ENCODE results near the gene PNMA6A.
"Not testable (repeated sequence)": the region's sequence is repeated elsewhere in the genome, so short reads cannot be mapped to it uniquely, and the experiment has no call there.

The PNMA6A gene

DNA sequence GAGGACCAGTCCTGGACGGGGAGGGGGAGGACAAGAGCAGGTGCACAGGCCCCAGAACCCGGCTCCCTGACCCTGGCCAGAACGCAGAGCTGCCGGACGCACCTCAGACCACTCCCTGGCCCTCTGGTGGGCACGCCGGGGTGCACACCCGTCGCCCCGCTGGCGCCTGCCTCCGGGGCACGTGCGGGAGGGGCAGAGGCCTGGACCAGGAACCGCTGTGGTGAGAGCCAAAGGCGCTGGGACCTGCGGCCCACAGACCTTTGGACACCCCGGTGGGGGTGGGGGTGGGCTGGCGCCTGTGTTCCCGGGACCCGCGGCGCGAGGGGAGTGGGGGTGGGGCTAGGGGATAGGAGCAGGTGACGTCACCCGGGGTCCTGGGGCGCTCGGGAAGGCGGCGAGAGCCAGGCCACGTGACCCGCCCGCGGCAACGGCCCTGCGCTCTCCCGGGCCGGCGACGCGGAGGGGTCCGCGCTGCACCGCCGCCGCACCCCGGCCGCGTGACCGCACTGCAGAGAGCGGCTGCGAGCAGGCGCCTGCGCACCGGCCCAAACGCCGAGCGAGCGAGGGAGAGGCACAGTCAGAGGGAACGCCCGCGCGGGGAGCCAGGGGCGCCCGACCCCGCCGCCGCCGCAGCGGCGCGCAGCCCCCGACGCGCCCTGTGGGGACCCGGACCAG lies at the start of gene PNMA6A:
TSS of gene PNMA6A (plus strand) at position 546 of the 675 bp plus-strand sequence. CDS start 609 bp downstream, outside the sequence.
- not testable (repeated sequence) for DNase-seq (ENCODE audit: low read depth, low spot score)

DNA sequence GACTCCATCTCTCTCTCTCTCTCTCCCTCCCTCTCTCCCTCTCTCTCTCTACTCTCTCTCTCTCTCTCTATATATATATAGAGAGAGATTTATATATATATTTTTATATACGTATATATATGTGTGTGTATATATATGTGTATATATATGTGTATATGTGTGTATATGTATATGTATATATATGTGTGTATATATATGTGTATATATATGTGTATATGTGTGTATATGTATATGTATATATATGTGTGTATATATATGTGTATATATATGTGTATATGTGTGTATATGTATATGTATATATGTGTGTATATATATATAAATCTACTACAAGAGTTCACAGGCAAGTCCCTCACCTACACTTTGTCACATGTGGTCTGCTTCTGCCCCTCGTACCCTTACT lies 45.8 kb upstream of the PNMA6A start:
- not testable (repeated sequence) for DNase-seq (ENCODE audit: low read depth, low spot score)

DNA sequence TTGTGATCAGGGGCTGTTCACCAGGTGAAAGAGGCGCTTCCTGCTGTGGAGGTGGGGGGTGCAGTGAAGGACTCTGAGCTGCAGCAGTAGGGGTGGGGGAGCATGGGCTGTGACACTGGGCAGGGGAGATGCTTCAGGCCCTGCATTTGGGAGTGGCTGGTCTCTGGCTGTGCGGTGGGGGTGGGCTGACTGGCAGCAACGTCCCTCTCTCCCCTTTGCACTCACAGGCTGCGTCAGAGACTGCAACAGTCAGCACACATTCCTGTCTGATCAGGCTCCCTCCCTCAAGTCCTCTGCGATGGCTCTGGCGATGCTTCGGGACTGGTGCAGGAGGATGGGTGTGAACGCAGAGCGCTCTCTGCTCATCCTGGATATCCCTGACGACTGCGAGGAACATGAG lies 43.8 kb upstream of the PNMA6A start:
- DNase-seq (ENCODE audit: low read depth, low spot score): not testable (repeated sequence)

DNA sequence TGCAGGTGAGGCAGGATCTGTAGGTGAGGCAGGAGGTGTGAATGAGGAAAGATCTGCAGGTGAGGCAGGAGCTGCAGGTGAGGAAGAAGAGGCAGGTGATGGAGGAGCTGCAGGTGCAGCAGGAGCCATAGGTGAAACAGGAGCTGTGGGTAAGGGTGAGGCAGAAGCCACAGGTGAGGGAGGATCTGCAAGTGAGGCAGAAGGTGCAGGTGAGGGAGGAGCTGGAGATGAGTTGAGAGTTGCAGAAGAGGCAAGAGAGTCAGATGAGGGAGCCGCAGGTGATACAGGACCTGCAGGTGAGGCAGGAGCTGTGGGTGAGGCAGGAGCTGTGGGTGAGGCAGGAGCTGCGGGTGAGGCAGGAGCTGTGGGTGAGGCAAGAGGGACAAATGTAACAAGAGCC lies 43.1 kb upstream of the PNMA6A start:
- no peak for DNase-seq (ENCODE audit: low read depth, low spot score)

DNA sequence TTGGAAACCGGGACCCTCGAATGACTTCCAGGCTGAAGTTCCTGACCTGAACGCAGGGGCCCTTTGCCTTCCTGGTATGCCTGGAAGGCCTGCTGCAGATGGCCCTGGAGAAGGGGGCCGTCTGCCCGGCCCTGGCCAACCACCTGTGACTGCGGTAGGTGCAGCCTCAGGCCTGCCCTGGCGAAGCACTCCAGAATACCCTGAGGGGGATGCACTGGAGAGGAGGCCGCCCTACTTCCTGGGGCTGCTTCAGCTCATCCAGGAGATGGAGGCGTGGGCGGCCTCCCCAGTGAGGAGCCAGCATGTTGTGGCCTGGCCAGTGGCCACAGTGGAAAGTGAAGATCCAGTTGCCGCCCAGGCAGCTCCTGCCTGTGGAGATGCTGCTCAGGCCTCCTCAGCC lies 42.4 kb upstream of the PNMA6A start:
- no peak for DNase-seq (ENCODE audit: low read depth, low spot score)

DNA sequence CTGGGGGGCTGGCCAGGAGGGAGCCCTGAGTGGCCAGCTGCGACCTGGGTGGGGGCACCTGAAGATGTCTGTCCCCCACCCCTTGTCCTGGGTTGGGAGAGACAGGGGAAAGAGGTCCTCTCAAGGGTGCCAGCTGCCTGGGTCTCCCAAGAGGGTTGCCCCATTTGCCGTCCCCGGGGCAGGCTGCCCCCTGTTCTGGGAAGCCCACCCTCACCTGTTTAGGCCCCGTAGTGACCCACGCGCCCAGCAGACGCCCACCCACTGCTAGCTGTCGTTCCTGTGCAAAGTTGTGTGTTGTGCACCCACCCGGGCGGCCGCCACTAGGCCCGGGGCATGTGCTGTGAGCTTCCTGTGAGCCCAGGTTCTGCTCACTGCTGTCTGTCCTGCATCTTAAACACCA lies 41.5 kb upstream of the PNMA6A start:
- DNase-seq (ENCODE audit: low read depth, low spot score): no peak

DNA sequence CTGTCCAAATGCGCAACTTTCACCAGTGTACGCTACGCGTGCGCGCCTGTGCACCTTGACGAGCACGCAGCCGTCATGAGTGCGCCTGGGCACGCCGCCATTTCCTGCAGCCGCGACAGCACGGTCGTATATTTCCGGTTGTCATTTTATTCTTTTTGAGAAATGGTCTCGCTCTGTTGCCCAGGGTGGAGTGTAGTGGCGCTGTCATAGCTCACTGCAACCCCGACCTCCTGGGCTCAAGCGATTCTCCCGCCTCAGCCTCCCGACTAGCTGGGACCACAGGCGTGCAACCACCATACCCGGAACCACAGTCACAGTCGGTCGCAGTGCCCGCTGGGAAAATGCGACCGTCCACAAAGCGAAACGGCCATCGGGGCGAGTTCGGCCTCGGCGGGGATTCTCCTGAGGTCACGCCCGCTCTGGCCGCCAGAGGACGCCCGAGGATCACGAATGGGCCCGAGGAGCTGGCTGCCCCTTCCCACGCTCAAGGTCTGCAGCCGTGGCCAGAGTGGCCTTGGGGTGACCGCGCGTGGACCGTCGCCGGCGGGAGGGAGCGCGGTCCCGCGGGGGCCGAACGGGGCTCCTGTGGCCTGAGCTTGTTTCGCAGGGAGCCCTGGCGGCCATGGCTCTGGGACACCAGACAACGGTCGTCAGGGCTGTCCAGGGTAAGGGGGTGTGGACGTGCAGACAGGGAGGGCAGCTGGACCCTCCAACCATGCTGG lies 39.7 kb upstream of the PNMA6A start:
- DNase-seq (ENCODE audit: low read depth, low spot score): peak; percentile 1

DNA sequence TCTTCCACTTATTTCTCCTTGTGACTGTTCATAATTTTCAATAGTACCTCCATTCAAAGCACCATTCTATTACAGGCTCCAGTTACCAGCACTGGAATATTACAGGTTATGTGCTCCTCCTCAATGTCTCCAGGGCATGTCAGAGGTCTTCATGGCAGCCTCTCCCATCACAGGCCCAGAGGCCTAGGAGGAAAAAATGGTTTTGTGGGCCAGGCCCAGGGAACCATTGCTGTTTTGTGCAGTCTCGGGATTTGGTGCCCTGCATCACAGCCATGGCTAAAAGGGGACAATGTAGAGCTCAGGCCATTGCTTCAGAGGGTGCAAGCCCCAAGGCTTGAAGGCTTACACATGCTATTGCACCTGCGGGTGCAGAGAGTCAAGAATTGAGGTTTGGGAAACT lies 23.2 kb upstream of the PNMA6A start:
- DNase-seq (ENCODE audit: low read depth, low spot score): no peak

DNA sequence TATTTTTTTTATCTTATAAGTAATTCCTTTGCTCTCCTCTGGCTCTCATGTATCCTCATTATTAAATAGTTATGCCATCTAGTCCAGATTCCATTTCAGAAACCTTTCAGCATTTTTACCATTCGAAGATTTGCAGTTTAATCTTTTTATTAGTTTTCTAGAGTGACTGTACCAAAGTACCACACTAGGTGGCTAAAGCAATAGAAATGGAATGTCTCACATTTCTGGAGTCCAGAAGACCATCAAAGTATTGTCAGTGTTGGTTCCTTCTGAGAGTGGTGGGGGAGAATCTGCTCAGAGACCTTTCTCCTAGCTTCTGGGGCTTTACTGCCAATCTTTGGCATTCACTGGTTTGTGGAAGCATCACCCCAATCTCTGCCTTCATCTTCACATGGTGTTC lies 19.7 kb upstream of the PNMA6A start:
- DNase-seq (ENCODE audit: low read depth, low spot score): no peak

DNA sequence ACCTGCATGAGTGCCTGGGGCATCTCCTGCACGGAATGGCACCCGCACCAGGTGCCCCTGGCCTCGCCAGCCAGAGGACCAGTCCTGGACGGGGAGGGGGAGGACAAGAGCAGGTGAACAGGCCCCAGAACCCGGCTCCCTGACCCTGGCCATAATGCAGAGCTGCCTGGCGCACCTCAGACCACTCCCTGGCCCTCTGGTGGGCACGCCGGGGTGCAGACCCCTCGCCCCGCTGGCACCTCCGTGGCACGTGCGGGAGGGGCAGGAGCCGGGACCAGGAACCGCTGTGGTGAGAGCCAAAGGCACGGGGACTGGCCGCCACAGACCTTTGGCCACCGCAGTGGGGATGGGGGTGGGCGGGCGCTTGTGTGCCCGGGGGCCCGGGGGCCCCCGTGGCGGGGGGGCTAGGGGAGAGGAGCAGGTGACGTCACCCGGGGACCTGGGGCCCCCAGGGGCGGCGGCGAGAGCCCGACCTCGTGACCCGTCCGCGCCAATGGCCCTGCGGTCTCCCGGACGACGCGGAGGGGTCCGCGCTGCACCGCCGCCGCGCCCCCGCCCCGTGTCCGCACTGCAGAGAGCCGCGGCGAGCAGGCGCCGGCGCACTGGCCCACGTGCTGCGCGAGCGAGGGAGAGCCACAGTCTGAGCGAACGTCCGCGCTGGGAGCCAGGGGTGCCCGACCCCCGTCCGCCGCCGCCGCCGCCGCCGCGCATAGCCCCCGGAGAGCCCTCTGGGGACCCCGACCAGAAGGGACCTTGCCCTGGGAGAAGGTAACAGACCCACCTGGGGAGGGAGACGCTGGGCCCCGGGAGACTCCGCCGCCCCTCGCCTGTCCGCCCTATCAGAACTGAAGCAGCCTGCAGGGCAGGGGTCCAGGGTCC lies 16.1 kb upstream of the PNMA6A start, which contains the start of gene PNMA3:
TSS of gene PNMA3 (plus strand) at position 600 of the 879 bp plus-strand sequence. CDS start 586 bp downstream, outside the sequence.
- DNase-seq (ENCODE audit: low read depth, low spot score): no peak

DNA sequence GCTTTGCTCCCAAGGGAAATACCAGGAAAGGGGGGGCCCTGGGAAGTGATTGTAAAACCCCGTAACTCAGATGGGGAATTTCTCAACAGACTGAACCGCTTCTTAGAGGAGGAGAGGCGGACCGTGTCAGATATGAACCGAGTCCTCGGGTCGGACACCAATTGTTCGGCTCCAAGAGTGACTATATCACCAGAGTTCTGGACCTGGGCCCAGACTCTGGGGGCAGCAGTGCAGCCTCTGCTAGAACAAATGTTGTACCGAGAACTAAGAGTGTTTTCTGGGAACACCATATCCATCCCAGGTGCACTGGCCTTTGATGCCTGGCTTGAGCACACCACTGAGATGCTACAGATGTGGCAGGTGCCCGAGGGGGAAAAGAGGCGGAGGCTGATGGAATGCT lies 15.0 kb upstream of the PNMA6A start:
- no peak for DNase-seq (ENCODE audit: low read depth, low spot score)

DNA sequence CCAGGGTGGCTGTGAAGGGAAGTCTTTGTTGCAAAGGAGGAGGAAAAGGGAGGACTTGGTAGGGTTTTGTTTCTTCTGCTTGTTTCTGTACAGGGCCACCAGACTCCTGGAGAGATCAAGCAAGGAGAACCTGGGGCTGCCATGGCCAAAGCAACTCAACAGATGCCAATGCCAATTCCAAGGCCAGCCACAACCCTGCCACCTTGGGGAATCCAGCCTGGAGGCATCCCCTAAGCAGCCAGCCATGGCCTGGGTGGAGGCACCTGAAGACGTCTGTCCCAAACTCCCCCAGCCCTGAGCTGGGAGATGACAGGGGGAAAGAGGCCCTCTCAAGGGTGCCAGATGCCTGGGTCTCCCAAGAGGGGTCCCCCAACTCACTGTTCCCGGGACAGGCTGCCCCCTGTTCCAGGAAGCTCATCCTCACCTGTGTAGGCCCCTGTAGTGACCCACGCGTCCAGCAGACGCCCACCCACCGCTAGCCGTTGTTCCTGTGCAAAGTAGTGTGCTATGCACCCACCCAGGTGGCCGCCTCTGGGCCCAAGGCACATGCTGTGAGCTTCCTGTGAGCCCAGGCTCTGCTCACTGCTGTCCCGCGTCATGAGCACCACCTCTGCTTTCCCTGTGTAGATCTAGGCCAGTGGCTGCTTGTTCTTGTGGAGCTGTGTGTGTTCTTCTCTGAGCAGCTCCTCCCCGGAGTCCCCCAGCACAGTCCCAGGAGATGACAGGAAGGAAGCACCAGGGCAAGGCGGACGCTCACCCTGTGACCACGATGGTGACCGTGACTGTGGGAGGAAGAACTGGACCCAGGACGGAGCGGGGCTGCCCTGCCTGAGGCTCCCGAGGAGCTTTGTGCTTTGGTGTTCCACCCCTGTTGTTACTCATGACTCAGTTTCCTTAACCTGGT lies 12.8 kb upstream of the PNMA6A start:
- no peak for DNase-seq (ENCODE audit: low read depth, low spot score)

DNA sequence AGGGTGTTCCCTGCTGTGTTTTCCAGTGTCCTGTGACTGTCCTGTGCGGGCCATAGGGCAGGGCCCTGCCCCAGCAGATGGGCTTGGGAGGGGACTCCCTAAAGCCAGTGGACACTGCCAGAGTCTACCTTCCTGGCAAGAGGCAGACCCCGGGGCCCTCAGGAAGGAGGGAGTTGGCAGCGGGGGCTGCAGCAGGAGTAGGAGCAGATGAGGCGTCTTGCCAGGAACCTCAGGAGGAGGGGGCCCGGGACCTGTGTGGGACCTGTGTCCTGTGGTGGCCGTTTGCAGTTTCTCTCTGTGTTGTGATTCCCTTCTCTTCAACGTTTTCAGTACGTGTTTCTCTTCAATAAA lies 12.2 kb upstream of the PNMA6A start:
- no peak for DNase-seq (ENCODE audit: low read depth, low spot score)

DNA sequence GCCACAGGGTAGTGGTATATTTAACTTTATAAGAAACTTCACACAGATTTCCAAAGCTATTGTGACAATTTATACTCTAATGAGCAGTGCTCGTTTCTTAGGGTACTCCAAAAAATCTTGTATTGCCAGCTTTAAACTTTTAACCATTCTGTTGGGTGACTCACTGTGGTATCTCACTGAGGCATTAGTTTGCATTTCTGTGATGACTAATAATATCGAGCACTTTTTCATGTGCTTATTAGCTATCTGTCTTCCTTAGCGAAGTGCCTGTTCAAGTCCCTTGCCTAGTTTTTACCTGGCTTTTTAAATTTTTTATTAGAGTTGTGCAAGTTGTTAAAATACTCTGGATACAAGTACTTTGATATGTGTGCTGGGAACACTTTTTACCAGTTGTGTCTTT lies 10.5 kb upstream of the PNMA6A start:
- DNase-seq (ENCODE audit: low read depth, low spot score): no peak

DNA sequence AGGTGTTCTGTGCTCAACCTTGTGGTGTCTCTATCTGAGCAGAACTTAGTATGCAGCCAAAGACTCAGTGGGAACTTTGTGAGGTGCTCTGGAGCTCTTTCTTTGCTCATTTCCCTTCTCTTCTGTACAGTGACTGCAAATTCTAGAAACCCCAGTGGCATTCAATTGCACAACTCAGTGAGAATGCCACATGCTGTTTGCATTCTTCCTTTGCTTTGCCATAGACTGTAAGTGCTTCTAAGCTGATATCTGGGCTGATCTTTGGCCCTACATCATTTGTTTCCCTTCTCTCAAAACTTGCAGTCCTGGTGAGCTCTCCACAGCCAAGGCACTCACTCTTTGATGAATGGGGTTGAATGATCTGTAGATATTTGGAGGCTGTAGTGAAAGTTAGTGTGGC lies 8.9 kb upstream of the PNMA6A start:
- no peak for DNase-seq (ENCODE audit: low read depth, low spot score)

DNA sequence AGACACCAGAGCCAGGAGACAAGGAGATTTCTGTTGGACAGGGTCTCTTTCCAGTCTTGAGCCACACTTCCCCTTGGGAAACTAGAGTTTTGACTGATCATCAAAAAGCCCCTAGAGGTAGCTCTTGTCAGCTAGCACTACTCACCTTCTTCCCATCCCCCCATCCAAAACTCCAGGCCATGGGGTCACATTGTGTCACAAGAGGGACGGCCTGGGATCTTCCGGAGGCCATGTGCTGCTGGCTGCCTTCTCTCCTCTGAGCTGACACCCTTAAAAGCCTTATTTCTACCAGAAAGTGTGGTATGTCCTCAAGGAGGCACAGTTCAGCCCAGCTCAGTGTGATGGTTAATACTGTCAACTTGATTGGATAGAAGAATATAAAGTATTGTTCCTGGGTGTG lies 8.2 kb upstream of the PNMA6A start:
- no peak for DNase-seq (ENCODE audit: low read depth, low spot score)

DNA sequence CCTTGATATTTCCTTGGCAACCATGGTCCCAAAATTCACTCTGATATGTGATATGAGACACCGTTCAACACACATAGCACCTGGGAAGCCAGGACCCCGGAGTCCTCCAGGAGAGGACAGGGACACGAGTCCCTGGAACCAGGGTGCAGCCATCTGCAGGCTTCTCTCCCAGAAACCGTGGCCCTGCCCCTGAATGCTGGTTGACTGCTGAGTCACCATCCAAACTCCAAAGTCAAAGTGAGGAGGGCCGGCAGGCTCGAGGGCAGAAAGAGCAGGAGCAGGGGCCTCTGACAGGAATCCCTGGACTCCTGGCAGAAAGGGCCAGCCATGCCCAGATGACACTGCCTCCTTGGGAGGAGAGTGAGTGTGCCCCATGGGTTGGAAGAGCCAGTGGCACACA lies 6.9 kb upstream of the PNMA6A start:
- no peak for DNase-seq (ENCODE audit: low read depth, low spot score)

DNA sequence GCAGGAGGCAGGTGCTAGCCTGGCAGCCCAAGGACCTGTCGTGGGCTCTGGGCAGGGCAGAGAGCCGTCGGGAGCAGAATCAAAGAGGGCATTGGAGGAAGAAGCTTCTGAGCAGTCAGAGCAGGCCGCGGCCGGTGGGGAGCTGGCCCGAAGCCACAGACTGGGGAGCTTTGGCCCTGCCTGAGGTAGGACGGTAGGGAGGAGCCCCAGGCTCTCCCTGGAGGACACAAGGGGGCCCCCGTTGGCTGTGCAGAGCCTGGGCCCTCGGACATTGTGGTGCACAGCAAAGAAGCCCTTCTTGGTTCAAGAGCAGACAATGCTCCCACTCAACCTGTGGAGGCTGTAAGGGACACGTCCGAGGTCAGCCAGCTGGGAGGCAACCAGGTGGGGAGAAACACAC lies 5.9 kb upstream of the PNMA6A start:
- DNase-seq (ENCODE audit: low read depth, low spot score): not testable (repeated sequence)

DNA sequence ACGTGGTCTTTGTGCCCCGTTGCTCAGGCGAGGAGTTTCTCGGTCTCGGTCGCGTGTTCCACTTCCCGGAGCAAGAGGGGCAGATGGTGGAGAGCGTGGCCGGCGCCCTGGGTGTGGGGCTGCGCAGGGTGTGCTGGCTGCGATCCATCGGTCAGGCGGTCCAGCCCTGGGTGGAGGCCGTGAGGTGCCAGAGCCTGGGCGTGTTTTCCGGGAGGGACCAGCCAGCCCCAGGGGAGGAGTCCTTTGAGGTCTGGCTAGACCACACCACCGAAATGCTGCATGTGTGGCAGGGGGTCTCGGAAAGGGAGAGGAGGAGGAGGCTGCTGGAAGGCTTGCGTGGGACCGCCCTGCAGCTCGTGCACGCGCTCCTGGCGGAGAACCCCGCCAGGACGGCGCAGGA lies 1.1 kb downstream of the PNMA6A start:
- DNase-seq (ENCODE audit: low read depth, low spot score): not testable (repeated sequence)

DNA sequence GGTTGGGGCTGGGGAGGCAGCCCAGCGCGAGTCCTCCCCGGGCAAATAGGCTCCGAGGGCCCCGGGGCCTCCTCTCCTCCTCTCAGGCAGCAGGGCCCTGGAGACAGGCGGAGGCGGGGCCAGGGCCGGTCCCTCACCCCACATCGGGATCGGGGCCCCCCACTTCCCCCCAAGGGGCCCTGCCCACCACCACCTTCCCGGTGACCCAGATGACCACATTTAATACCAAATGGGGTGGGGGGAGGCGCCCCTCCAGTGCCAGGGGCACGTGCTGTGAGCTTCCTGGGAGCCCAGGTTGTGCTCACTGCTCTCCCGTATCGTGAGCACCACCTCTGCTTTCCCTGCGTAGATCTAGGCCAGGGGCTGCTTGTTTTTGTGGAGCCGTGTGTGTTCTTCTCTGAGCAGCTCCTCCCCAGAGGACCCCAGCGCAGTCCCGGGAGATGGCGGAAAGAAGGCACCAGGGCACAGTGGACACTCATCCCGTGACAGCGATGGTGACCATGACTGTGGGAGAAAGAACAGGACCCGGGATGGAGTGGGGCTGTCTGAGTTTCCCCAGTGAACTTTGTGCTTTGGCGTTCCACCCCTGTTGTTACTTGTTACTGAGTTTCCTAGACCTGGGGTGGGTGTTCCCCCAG lies 2.1 kb downstream of the PNMA6A start:
- DNase-seq (ENCODE audit: low read depth, low spot score): no peak

DNA sequence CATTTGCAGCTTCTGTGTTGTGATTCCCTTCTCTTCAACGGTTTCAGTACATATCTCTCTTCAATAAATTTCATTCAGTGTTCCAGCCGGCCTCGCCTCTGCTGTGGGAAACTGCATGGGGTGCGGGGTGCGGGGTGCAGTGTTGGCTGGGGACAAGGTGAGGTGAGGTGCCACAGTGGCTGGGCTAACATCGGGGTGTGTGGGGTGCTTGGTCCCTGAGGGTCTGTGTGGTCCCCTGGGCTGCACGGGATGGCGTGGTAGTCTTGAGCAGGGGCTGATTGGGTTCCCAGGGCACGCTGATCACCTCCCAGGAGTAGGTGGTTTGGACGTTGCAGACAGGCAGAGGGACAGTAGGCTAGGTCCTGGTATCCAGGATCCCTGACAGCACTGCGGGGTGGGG lies 2.7 kb downstream of the PNMA6A start:
- no peak for DNase-seq (ENCODE audit: low read depth, low spot score)

Measured in activated naive CD8-positive, alpha-beta T cell treated with anti-CD3 and anti-CD28 coated beads, Interleukin-2, amount 50 U/mL, for 16 hours (primary cell).